Erythroblast (primary cell): ENCODE measurements around the gene ATOH8.
"Not testable (repeated sequence)": the region's sequence is repeated elsewhere in the genome, so short reads cannot be mapped to it uniquely, and the experiment has no call there.

Experiments used
- DNase-seq, 2 experiments: peaks; one replicate each; lab custom pipeline; 2025; lab: John Stamatoyannopoulos, UW
- GATA1 ChIP-seq: IDR thresholded peaks from 2 replicates; pipeline ENCODE4 v1.6.1; 2011; ENCODE audit warnings: low read depth, mild to moderate bottlenecking, control low read depth, low read length, moderate library complexity
- POLR2A ChIP-seq: IDR thresholded peaks from 2 replicates; pipeline ENCODE4 v1.6.1; 2011; ENCODE audit warnings: mild to moderate bottlenecking, low read length

The ATOH8 gene

DNA sequence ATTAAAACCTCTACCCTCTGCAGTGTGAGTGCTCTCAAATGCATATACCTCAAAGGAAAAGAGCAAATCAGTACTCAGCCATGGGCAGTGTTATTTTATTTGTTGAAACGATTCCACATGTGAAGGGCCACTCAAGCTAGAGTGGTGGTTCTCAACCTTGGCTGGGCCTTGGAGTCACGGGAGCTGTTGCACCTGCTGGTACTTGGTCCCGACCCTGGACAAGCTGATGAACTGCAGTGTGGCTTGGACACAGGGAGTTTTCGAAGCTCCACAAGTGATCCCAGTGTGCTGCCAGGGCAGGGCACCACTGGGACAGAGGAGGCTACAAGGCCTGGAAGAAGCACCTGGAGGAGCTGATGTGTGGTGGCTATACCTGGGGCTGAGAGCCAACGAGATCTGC lies 40.0 kb upstream of the ATOH8 start:
- TF ChIP-seq GATA1 (no peak), POLR2A (no peak)
- no peak for DNase-seq

DNA sequence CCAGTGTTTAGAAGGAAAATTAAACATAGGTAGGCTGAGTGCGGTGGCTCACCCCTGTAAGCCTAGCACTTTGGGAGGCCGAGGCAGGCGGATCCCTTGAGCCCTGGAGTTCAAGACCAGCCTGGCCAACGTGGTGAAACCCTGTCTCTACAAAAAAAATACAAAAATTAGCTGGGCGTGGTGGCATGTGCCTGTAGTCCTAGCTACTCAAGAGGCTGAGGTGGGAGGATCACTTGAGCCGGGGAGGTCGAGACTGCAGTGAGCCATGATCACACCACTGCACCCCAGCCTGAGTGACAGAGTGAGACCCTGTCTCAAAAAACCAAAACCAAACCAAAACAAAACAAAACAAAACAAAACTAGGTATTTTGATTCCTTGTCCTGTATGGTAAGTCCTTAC lies 39.4 kb upstream of the ATOH8 start:
- DNase-seq = not testable (repeated sequence)

DNA sequence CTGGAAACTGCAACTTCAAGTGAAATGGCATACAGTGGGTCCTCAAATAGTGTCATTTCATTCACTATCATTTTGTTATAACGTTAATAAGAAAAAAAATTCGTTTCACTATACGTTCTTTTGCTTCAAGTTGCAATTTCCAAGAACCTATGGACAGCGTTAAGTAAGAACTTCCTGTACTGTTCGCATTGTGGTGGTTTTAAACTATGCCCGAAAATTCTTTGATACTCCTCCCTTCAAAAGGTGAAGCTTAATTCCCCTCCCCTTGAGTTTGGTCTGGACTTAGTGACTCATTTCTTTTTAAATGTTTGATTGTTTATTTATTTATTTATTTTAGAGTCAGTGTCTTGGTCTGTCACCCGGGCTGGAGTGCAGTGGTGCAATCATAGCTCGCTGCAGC lies 39.0 kb upstream of the ATOH8 start:
- TF ChIP-seq POLR2A (no peak), GATA1 (no peak)

DNA sequence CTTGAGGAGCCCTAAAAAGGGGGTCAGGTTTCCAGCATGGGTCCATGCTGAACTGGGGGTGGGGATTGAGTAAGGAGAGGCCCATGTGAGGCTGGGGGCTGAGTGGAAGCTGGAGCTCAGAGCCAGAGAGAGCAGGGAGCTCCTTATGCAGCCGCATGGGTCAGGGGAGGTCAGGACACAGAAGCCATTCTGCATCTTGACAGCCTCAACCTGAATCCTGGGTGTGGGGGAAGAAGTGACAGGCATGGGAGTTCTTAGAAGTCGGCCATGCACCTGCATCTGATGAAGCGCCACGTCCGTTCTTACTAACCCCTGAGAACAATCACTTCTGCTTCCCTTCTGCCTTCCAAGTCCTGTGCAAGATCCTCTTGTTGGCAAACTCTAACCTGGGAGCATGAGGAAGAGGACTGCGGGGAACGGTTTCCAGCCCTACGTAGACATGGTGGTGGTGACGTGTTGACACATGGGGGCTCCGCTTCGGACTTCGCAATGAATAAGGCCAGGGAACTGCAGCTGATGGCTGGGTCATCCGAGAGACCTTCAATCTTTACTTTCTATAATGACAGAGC lies 37.4 kb upstream of the ATOH8 start:
- DNase-seq = no peak

More for the DNA sequence above, 39.0 kb upstream of the ATOH8 start:
- no peak for DNase-seq

DNA sequence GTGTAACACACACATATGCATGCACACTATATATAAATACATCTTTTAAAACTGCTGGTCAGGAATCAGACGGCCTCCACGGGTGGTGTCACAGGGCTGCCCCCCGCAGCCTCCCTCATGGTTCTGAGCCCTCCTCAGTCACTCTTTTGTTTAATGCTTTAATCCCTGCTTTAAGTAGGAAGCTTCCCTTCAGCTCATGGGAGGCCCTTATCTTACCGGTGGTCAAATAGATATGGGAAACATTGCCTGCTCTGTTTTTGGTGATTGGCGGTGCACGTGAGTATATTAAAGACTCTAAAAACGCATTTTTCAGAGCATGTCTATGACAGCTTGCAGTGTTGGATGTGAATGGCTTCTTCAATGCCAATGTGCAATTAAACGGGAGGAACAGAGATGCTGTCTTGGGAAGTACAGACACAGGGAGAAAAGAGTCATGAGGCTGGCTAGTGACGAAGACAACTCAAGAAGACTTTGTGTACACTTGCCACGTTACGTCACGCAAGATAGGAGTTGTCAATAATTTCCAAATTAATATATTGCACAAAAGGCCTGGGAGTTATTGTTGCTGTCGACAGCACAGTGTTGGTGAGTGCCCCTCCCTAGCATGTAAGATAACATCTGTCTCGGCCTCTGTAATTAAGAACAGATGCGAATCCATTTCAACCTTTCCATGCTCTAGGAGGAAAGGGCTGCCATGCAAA lies 36.3 kb upstream of the ATOH8 start:
- DNase-seq = peak; percentile 51 to 86
- TF ChIP-seq GATA1 (no peak), POLR2A (no peak)

More for the DNA sequence above, 37.4 kb upstream of the ATOH8 start:
- TF ChIP-seq GATA1 = no peak
- TF ChIP-seq POLR2A = no peak

DNA sequence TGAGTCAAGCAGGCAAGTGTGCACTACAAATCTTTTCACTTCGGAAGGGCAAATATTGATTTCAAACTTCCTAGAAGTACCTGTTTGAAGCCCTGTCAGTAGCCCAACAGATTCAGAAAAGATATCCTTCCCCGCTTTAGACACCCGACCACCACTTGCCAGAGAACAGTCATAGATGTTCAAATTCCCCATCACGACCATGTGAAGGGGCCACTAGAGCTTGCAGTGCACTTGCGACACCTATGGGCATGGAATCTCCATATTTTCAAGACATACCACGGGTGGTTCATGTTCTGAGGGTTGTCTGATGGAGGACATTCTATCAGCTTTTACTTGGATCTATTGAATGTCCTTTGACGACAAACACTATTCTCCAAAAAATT lies 35.8 kb upstream of the ATOH8 start:
- no peak for TF ChIP-seq POLR2A
- no peak for TF ChIP-seq GATA1
- peak; percentile 32 to 44 for DNase-seq

DNA sequence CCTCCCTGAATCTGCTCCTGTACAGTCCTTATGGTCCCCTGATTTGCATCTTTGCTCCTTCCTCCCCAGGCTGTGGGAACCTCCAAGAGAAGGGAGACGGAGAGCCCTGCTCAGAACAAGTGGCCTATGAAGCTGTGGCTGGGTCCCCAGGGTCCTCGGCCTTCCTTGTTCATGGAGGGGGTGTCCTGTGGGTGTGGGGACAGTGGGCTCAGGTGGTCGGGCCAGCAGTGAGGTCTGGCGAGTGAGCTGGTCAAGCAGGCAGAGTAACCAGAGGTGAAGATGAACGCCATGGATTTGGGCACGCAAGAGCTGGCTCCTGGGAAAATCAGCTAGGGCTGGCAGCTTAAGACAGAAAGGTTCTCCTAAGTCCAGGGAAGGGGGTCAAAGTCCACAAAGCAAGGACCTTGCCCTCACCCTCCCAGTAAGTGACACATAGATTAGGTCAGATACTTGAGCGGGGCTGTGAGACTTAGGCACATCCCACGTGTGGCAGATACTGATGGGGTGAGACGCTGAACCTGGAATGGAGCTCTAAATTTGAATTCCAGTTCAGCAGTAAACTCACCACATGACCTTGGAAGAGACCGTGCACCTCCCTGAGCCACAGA lies 34.8 kb upstream of the ATOH8 start:
- TF ChIP-seq POLR2A (no peak), GATA1 (no peak)
- DNase-seq = peak in 1 of 2 experiments; percentile 34

DNA sequence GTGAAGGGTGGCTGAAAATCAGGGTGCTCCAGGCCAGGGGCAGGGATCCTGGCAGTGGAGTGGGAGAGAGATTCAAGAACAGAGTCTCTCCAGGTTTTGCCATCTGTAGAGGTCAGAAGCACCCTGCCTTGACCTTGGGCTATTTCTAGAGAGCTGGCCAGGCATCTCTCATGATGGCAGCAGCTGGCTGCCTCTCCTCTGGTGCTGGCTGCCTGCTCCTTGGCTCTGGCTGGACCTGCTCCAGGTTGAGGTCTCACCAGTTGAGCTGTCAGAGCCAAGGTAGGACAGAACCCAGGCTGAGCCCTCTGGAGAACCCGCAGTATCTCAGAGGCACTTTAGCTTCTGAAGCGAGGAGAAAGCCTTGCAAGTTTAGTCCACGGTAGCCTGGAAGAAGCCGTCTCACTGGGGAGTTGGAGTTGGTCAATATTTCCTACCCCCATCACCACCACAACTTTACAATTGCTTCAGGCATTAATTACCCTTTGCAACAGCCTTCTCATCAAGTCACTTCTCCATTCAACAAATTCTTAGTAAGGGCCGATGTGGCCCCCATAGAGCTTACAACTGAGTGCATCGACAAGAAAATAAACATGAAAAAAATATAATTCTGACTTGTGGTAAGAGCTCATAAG lies 34.1 kb upstream of the ATOH8 start:
- TF ChIP-seq GATA1 = no peak
- no peak for DNase-seq

DNA sequence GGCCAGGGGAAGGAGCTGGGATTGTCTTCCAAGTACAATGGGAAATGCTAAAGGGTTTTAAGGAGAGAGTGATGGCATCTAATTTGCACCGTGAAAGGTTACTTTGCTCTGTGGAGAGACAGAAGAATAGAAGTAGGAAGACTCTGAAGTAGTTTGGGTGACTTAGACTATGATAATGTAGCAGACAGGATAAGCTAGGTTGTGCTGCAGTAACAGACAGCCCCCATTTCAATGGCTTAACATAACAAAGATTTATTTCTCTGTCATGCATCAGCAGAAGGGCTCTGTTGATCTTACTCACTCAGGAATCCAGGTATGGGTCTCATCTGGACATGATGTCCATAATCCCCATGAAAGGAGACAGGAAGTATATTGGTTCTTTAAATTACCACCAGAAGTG lies 33.3 kb upstream of the ATOH8 start:
- no peak for TF ChIP-seq POLR2A
- TF ChIP-seq GATA1 = no peak
- no peak for DNase-seq

DNA sequence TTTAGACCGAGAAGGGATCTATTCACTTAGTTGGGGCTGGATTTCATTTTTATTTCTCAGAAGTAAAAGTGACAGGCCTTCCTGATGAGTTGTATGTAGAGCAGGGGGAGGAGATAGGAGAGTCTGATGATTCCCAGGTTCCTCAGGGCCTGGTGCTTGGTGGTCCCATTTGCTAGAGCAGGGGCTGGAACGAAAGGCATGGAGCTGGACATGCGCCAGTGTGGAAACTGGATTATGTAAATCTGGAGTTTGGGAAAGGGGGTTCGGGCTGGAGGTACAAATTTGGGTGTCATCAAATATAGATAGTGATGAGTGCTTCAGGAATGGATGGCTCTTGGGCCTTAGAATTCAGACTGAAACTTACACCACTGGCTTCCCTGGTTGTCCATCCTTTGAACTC lies 32.1 kb upstream of the ATOH8 start:
- no peak for DNase-seq
- TF ChIP-seq POLR2A = no peak
- TF ChIP-seq GATA1 = no peak

DNA sequence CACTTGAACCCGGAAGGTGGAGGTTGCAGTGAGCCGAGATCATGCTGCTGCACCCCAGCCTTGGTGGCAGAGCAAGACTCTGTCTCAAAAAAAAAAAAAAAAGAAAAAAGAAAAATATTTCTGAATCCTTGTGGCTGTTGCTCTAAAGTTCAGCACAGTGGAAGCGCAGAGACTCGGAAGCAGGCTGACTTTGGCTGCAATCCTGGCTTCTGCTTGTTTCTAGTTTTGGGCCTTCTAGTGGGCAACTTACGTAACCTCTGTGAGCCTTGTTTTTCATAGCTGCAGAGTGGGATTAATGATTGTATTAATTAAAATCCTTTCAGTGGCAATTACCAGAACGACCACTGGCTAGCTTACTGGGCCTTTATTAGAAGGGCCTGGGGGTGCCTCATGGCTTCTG lies 31.3 kb upstream of the ATOH8 start:
- TF ChIP-seq GATA1 = no peak
- DNase-seq = no peak

DNA sequence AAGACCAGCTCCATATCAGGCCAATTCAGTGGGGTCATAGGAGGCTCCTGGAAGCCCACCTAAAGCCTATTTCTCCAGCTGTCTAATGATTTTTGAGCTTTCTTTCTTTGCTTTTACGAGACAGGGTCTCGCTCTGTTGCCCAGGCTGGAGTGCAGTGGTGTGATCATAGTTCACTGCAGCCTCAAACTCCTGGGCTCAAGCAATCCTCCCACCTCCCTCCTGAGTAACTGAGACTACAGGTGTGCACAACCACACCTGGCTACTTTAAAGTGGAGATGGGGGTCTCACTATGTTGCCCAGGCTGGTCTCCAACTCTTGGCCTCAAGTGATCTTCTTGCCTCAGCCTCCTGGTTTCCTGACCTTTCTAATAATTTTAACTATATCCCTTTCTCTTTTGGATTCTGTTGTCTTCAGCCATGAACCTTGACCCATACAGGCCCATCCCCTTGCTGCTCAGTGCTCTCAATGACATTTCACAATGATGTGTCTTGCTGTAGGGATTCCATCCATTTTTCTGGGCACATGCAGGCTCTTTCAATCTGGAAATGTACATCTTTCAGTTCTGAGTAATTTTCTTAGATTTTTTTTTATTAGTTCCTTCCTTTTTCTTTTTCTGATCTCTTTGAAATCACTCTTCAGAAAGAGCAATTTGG lies 30.0 kb upstream of the ATOH8 start:
- TF ChIP-seq POLR2A = no peak
- TF ChIP-seq GATA1 = no peak
- DNase-seq = no peak

DNA sequence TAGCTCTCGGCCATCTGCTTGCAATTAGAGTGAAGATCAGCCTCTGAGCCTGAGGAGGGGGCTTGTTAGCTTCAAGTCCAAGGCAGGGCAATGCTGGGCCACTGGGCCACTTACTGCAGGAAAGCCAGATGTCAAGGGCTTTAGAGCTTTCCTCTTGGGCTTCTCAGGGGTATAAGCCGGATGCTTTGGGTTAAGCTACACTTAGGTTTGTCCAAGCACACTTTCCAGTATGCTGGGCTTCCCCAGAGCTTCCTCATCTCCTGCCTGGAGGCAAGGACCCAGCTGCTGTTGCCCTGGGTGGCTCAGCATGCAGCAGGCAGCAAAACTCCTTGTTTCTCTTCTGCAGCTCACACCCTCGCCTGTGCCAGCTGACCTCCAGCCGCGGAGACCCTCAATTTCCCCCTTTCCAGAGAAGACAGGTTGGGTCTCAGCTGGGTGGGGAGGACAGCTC lies 29.0 kb upstream of the ATOH8 start:
- TF ChIP-seq GATA1 (no peak), POLR2A (no peak)
- no peak for DNase-seq

DNA sequence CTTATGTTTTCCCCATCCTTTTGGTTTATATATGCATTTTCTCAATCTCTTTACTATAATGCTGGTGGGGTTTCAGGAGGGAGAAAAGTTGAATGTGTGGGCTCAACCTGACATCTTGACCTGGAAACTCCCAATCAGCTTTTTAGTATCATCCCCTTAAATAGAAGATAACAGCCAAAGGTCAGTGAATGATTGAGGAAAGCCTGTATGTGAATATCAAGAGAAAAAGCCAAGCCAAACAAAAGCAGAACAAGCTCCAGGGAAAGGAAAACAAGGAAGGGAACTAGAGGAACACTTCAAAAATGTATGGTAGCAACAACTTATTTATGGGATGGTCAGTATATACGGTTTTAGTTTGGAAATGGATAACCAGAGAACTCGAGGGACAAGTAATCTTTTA lies 28.3 kb upstream of the ATOH8 start:
- TF ChIP-seq GATA1 (no peak), POLR2A (no peak)

More for the DNA sequence above, 28.3 kb upstream of the ATOH8 start:
- DNase-seq = no peak
